Prostate gland (tissue), 2 donors: ENCODE measurements around the gene SLC51A. TPM values are rescaled to one million over a fixed set of nuclear protein-coding genes. Genes with fewer than 3 reads are reported as not detected.

Experiments
- DNase-seq: peaks from one replicate; pipeline ENCODE4 v3.0.0-alpha.2; 2019; ENCODE audit warnings: low spot score
- H3K27ac ChIP-seq, 2 donors: fragments of 200-600 bp; sonication (generic); 2 replicates each; pipeline ENCODE4 v1.5.1; 2017 to 2019
- H3K27me3 ChIP-seq: fragments of 200-600 bp; sonication (generic); replicated peaks from 2 replicates; pipeline ENCODE4 v1.5.1; 2019; ENCODE audit not compliant: insufficient read depth
- H3K36me3 ChIP-seq, 2 donors: fragments of 200-600 bp; sonication (generic); 1 replicate in 1 of 2; 2 replicates in 1 of 2; pipeline versions ENCODE4 v1.5.1 to v1.8.1; 2017 to 2019
- H3K4me1 ChIP-seq: fragments of 200-600 bp; sonication (generic); replicated peaks from 2 replicates; pipeline ENCODE4 v1.5.1; 2019
- H3K4me3 ChIP-seq, 2 donors: fragments of 200-600 bp; sonication (generic); 2 replicates each; pipeline ENCODE4 v1.5.1; 2017 to 2019
- H3K9me3 ChIP-seq: fragments of 200-600 bp; sonication (generic); 2 replicates; pipeline ENCODE4 v1.5.1; 2017
- POLR2A ChIP-seq: fragments of 450-650 bp; IDR thresholded peaks from one replicate; pipeline ENCODE4 v1.6.1; 2016; ENCODE audit warnings: antibody characterized with exemption, mild to moderate bottlenecking
- POLR2AphosphoS5 ChIP-seq: sonication (generic); formaldehyde crosslinking; IDR thresholded peaks from one replicate; pipeline ENCODE4 v1.6.1; 2017; ENCODE audit warnings: antibody characterized with exemption
- WGBS: methylation state at CpG from one replicate; pipeline ENCODE4 v1.1.5; 2018; 5-methylcytosine and 5-hydroxymethylcytosine counted together
- intact Hi-C: fragments of 100-400 bp; cut with DNase I; formaldehyde crosslinking; loops from one replicate; pipeline ENCODE4 v1.14.2; 2022
- total RNA-seq, 2 donors: library from RNA; depleted of rRNA; stranded (reverse); fragments of >200 nt; gene quantifications; one replicate each; pipeline ENCODE4 v1.1.0, GENCODE V29; 2016
- TF ChIP-seq, protein P1 (sequence below), 4 experiments: fragments of 200-600 bp in 2 of 4; fragments of 450-650 bp in 2 of 4; sonication (generic) in 2 of 4; IDR thresholded peaks; 1 replicate in 3 of 4; 2 replicates in 1 of 4; pipeline ENCODE4 v1.5.1; 2016 to 2019; ENCODE audit warnings: antibody characterized with exemption in 4 of 4, mild to moderate bottlenecking in 2 of 4, moderate library complexity in 2 of 4

The SLC51A gene
- total RNA-seq, 2 donors from 2014 or later: 0.55 to 32.1 TPM

DNA sequence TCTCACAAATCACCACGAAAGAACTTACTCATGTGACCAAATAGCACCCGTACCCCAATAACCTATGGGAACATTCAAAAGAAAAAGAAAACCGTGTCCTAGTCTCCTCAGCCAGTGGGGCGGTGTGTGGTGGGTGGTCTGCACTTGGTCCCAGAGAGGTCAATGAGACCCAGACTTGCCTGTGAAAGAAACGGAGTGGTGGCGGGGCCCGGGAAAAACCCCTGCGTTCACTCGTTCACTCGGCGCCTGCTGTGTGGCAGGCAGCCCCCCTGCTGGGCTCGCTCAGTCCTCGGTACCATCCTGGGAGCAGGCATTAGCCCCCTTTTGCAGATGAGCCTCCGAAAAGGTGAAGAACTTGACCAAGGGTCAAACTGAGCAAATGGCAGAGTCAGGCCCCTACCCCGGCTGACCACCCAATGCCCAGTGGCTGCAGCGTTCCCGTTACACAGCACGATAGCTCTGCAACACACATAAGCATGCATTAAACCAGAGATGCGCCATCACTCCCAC is 41.2 kb upstream of the SLC51A start:
- Histone ChIP-seq H3K36me3 (no peaks in the 10 kb centered on the region), H3K9me3 (no peaks in the 10 kb centered on the region), H3K27ac (no peak overlapping the region), H3K27me3 (no peaks in the 10 kb centered on the region), H3K4me3 (no peak overlapping the region), H3K4me1 (no peaks in the 10 kb centered on the region)
- DNase-seq: no peak
- TF ChIP-seq, protein P1, sequence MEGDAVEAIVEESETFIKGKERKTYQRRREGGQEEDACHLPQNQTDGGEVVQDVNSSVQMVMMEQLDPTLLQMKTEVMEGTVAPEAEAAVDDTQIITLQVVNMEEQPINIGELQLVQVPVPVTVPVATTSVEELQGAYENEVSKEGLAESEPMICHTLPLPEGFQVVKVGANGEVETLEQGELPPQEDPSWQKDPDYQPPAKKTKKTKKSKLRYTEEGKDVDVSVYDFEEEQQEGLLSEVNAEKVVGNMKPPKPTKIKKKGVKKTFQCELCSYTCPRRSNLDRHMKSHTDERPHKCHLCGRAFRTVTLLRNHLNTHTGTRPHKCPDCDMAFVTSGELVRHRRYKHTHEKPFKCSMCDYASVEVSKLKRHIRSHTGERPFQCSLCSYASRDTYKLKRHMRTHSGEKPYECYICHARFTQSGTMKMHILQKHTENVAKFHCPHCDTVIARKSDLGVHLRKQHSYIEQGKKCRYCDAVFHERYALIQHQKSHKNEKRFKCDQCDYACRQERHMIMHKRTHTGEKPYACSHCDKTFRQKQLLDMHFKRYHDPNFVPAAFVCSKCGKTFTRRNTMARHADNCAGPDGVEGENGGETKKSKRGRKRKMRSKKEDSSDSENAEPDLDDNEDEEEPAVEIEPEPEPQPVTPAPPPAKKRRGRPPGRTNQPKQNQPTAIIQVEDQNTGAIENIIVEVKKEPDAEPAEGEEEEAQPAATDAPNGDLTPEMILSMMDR (IDR thresholded peaks at IDR 0.05): no peak
- no peak for TF ChIP-seq POLR2A
- no peak for TF ChIP-seq POLR2AphosphoS5
- intact Hi-C loops: no loop called here
- WGBS: 85% methylated on average over 19 of the region's 19 CpGs

DNA sequence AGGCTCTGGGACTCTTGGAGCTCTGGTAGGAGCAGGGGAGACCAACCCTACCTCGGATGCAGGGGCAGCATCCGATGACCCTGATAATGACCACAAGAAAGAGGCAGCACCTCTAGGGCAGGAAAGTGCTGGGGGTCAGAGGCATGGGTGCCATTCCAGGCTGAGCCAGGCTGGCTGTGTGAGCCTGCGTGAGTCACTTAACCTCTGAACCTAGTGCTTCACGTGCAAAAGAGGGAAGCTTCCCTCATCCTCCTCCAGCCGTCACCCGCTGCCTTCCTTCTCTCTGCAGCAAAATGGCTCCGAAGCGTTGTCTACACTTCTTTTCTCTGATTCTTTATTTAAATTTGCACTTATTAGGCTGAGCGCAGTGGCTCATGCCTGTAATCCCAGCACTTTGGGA is 40.6 kb upstream of the SLC51A start:
- Histone ChIP-seq H3K27me3 (no peaks in the 10 kb centered on the region), H3K36me3 (no peaks in the 10 kb centered on the region), H3K4me1 (no peaks in the 10 kb centered on the region), H3K4me3 (no peak overlapping the region), H3K27ac (no peak overlapping the region), H3K9me3 (no peaks in the 10 kb centered on the region)
- intact Hi-C loops: no loop called here
- no peak for TF ChIP-seq POLR2AphosphoS5
- TF ChIP-seq POLR2A: no peak
- TF ChIP-seq, protein P1 (IDR thresholded peaks at IDR 0.05): no peak
- 88% methylated on average over 9 of the region's 9 CpGs for WGBS
- DNase-seq: no peak

DNA sequence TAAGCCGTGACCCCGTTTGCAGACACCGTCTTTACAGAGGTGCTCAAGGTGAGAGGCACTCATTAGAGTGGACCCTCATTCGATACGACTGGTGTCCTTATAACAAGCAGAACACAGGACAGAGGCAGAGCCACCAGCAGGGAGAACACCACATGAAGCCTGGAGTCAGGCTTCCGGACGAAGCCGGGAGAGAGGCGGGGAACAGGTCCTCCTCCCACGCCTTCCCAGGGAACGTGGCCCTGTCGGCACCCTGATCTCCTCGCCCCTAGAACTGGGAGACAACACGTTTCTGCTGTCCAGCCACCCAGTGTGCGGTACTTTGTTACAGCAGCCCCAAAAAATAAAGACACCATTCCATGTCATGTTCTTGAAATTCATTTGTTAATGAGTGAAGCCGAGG is 38.8 kb upstream of the SLC51A start:
- no peaks in the 10 kb centered on the region for H3K36me3 ChIP-seq
- TF ChIP-seq POLR2A (no peak), POLR2AphosphoS5 (no peak)
- TF ChIP-seq, protein P1 (IDR thresholded peaks at IDR 0.05): no peak
- no peaks in the 10 kb centered on the region for H3K27me3 ChIP-seq
- DNase-seq: no peak
- no peak overlapping the region for H3K27ac ChIP-seq
- intact Hi-C loops: no loop called here
- H3K4me1 ChIP-seq: no peaks in the 10 kb centered on the region
- 81% methylated on average over 16 of the region's 16 CpGs for WGBS
- no peak overlapping the region for H3K4me3 ChIP-seq
- no peaks in the 10 kb centered on the region for H3K9me3 ChIP-seq

DNA sequence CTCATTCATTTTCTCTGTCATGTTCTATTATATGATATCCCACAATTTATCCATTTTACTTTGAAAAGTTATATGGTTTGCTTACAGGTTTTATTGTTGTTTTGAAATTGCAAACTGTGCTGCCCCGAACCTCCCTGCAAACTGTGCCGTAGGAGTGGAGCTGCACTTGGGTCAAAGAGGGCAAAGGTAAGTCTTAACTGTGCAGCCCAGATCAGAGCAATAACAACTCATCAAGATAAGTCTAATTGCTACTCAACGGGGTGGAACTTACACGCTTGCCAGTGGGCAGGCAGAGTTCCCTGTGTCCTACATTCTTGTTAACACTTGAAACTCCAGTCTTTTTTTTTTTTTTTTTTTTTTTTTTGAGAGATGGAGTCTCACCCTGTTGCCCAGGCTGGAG is 38.4 kb upstream of the SLC51A start:
- Histone ChIP-seq H3K27me3 (no peaks in the 10 kb centered on the region), H3K36me3 (no peaks in the 10 kb centered on the region), H3K4me1 (no peaks in the 10 kb centered on the region), H3K27ac (no peak overlapping the region), H3K9me3 (no peaks in the 10 kb centered on the region), H3K4me3 (no peak overlapping the region)
- no peak for DNase-seq
- intact Hi-C loops: no loop called here
- 60% methylated on average over 4 of the region's 4 CpGs for WGBS
- TF ChIP-seq, protein P1 (IDR thresholded peaks at IDR 0.05): no peak
- TF ChIP-seq POLR2AphosphoS5: no peak

DNA sequence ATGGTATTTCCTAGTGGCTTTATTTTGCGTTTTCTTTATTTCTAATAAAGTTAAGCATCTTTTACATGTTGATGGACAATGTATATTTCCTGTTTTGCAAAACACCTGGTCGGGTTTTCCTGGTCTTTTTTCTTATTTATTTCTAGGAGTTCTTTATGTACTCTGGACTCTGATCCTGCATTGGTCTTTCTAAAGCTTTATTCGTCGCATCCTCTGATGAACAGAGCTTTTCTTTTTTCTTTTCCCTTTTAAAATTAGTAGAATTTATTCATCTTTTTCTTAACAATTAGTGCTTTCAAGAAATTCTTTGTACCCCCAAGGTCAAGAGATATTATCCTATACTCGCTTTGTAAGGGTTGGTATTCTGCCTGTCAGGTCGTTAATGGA is 37.3 kb upstream of the SLC51A start:
- DNase-seq: no peak
- Histone ChIP-seq H3K36me3 (no peaks in the 10 kb centered on the region), H3K9me3 (no peaks in the 10 kb centered on the region), H3K27ac (no peak overlapping the region), H3K4me3 (no peak overlapping the region), H3K27me3 (no peaks in the 10 kb centered on the region), H3K4me1 (no peaks in the 10 kb centered on the region)
- intact Hi-C loops: no loop called here
- no peak for TF ChIP-seq POLR2AphosphoS5
- TF ChIP-seq, protein P1 (IDR thresholded peaks at IDR 0.05): no peak
- no peak for TF ChIP-seq POLR2A
- WGBS: 44% methylated on average over 6 of the region's 6 CpGs
